Esophagus muscularis mucosa (tissue), 4 donors: ENCODE data around the gene SPTBN4.

Experiments
- EP300 ChIP-seq: sonication (generic); formaldehyde crosslinking; IDR thresholded peaks from one replicate; pipeline ENCODE4 v1.6.1; 2017; ENCODE audit warnings: antibody characterized with exemption
- POLR2A ChIP-seq: fragments of 450-650 bp; IDR thresholded peaks from one replicate; pipeline ENCODE4 v1.6.1; 2017; ENCODE audit warnings: antibody characterized with exemption, moderate library complexity, mild to moderate bottlenecking, low read depth
- TF ChIP-seq, protein P1 (sequence below), 3 experiments: fragments of 200-600 bp in 2 of 3; fragments of 450-650 bp in 1 of 3; sonication (generic) in 2 of 3; IDR thresholded peaks; one replicate each; pipeline ENCODE4 v1.5.1; 2017 to 2019; ENCODE audit warnings: antibody characterized with exemption in 3 of 3, mild to moderate bottlenecking in 2 of 3, moderate library complexity in 1 of 3

DNA sequence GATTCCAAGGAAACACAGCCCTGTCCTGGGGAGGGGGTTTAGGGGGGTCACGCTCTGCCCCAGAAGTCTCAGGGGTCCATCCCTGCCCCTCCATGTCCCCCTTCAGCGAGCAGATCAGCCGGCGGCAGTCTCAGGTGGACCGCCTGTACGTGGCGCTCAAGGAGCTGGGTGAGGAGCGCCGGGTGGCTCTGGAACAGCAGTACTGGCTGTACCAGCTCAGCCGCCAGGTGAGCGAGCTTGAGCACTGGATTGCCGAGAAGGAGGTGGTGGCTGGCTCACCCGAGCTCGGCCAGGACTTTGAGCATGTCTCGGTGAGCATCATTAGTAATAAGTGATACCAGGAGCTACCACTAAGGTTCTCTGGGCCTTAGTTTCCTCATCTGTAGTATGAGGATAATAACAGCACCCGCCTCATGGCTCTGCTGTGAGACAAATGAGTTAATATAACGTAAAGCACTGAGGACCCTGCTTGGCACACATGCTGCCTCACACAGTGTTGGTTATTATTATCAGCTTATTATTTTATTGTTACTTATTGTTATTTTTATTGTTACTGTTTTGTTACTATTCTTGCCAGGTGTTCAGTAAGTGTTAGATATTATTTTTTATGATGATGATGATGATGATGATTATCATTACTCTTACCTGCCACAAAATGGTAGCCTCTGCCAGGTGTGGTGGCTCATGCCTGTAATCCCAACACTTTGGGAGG is 89.3 kb downstream of the SPTBN4 start:
- TF ChIP-seq, protein P1, sequence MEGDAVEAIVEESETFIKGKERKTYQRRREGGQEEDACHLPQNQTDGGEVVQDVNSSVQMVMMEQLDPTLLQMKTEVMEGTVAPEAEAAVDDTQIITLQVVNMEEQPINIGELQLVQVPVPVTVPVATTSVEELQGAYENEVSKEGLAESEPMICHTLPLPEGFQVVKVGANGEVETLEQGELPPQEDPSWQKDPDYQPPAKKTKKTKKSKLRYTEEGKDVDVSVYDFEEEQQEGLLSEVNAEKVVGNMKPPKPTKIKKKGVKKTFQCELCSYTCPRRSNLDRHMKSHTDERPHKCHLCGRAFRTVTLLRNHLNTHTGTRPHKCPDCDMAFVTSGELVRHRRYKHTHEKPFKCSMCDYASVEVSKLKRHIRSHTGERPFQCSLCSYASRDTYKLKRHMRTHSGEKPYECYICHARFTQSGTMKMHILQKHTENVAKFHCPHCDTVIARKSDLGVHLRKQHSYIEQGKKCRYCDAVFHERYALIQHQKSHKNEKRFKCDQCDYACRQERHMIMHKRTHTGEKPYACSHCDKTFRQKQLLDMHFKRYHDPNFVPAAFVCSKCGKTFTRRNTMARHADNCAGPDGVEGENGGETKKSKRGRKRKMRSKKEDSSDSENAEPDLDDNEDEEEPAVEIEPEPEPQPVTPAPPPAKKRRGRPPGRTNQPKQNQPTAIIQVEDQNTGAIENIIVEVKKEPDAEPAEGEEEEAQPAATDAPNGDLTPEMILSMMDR (IDR thresholded peaks at IDR 0.05) = no peak
- TF ChIP-seq POLR2A (no peak), EP300 (no peak)
